ENCODE measurements around the gene SLFN12.
"Not testable (repeated sequence)": the region's sequence is repeated elsewhere in the genome, so short reads cannot be mapped to it uniquely, and the experiment has no call there.

Gene SLFN12

DNA sequence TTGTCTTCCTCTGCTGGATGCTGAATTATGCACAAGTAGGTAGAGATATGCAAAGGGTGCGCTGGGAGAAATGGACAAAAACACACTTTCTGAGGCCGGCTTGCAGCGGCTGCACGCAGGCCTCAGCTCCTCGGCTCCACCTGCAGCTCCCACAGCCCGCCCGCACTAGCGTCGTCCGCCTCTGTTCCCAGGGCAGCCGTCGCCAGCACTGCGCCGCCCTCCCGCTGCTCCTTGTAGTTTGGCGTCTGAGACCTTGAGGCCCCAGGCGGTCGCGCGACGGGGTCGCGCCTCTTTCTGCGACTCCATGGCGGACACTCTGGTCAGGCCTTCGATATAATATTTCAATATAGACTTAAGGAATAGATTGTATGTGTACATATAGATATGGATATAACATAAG is 24.8 kb downstream of the SLFN12 start:
- DNase-seq: no peak

DNA sequence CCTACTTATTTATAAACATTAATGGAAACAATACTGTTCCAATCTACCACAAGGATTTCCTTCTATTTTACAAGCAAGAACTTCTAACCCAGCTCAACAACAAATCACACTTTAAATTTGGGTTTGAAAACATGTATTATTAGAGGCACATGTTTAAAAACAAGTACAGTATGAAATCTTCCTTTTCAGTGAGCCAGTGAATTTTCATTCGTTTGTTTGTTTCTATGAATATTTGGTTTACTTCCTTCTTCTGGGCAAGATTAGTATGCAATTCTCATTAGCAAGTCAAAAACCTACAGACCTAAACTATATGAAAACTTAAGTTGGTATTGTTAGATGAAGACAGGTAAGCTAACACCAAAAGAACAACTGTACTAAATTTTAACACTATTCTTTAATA is 25.7 kb downstream of the SLFN12 start:
- no peak for DNase-seq

DNA sequence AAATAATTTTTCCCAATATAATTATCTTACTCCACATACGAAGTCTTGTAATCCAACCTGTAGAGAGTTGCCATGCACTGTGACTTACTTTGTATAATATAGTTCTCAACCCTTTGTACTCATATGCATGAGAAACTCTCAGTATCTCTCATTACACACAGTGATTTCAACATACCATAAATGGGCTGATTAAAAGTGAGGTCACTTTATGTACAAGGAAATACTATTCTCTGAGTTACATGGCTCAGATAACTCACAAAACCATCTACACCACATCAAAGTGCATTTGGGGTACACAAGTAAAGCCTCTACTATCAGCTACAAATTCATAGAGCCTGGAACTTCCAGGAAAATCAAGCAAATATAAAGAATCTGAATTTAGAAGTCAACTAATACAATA is 27.9 kb downstream of the SLFN12 start:
- no peak for DNase-seq

DNA sequence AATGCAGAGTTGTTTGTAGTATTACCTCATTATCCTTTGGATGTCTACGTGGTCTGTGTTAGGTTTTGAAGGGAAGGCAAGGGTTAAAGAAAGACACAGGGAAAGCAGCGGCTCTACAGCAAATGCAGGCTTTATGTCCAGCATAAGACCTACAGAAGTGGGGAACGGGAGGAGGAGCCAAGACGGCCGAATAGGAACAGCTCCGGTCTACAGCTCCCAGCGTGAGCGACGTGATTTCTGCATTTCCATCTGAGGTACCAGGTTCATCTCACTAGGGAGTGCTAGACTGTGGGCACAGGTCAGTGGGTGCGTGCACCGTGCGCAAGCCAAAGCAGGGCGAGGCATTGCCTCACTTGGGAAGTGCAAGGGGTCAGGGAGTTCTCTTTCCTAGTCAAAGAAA is 38.5 kb downstream of the SLFN12 start:
- DNase-seq: not testable (repeated sequence)

DNA sequence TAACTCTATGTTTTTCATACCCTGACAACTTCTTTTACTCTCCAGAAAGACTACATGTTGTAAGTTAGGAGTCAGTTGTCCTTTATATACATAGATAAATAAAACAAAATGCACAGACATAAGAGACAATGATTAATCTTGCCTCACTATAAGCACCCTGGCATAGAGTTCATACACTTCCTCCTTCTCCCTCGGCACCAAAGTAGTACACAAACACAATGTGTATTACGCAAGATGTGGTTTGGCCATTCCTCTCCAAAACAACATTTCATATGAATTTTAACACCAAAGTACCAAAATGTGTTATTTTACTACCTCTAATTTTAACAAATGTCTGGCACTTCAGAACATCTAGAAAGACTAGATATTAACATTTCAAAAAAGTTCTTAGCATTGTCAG is 41.6 kb downstream of the SLFN12 start:
- no peak for DNase-seq

DNA sequence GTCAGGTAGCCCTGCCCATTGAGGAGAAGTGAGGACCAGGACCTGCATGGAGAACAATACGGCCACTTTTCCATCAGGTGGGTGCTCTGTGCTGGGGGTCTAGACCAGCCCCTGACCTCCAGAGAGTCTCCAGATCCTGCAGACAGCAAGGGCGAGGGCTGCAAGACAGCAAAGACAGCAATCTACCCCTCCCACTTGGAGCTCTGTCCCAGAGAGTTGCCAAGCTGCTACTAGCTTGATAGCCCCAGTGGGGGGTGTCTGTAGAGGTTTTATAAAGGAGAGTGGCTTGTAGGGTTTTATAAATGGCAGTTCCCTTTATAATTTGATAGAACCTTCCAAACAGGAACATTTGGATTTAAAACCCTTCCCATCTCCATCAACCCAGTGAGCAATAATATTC is 42.1 kb downstream of the SLFN12 start:
- DNase-seq: no peak

DNA sequence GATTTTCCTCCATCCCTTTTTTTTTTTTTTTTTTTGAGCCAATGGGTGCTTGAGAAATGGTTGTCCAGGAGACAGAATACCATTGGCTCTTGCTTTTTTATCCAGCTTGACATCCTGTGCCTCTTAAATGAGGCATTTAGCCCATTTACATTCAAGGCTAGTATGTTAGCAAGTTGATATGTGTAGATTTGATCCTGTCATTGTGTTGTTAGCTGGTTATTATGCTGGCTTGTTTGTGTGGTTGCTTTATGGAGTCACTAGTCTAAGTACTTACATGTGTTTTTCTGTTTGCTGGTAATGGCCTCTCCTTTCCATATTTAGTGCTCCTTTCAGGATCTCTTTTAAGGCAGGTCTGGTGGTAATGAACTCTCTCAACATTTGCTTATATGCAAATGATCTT is 44.8 kb downstream of the SLFN12 start:
- DNase-seq: no peak

DNA sequence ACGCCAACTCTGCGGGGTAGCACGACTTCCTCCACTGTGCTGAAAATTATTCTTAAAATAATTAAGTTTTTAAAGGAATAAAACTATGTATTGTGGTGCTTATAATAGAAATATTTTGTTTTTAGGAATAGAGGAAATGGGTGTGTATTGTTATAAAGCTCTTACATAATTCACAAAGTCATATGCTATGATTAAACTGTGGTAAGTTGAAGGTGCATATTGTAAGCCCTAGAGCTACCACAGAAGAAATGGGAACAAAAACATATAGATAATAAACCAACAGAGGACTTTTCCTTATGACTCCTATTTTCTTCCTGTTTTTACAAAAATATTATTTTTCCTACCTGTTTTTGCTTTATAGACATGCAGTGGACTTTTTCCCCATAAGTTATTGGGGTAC is 54.6 kb downstream of the SLFN12 start:
- no peak for DNase-seq

DNA sequence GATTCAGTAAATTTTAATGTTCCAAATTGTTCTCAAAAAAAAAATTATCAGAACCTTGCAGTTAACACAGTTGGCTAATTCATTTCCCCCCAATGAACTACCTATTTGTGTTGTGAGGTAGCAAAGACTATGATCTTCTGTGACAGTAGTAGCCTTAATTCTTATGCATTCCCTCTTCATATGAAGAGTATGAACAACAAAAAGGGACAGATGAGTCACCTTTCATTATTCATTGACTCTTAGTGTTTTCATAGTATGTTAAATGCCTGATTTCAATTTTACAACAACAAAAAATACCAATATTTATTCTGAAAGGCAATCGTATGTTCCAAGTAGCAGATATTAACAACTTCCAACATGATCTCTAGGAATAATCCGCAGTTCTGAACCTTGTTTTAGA is 55.2 kb downstream of the SLFN12 start:
- no peak for DNase-seq

DNA sequence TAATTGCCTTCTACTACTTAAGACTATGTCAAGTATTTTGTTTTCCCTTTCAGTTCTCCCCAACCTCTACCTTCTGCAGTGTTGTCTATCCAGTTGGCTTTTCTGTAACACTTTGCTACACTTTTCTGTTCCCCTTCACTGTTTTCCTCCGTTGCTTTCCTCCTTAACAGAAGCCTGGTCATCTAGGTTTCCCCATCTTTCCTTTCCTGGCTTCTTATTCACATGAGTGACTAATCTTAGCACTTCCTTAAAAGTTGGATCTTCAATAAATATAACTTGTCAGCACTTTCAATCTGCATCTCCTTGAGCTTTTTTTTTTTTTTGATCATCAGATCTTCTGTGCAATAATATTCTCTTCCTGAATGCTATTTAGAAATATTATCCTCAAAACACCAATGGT is 56.1 kb downstream of the SLFN12 start:
- DNase-seq: no peak

DNA sequence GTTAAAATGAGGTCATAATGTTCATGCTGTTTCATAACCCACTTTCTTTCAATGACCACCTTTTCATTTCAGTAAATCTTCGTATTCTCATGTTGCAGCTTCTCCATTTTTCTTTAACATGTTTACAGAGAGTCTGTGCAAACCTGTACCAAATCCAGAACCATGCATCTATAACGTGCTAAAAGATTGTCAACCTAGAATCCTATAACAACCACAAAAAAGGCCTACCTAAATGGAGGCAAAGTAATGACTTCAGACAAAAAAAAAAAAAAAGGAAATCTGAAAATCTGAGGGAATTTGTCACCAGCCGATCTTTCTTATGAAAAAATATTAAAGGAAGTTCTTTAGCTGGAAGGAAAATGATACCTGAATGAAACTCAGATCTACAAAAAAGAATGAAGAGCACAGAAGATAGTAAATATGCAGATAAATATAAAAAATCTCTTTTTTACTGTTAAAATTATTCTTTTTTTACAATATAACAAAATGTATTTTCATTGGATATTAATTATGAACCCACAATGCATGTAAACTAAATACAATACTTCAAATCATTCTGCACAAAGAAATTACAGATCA is 57.4 kb downstream of the SLFN12 start:
- no peak for DNase-seq

DNA sequence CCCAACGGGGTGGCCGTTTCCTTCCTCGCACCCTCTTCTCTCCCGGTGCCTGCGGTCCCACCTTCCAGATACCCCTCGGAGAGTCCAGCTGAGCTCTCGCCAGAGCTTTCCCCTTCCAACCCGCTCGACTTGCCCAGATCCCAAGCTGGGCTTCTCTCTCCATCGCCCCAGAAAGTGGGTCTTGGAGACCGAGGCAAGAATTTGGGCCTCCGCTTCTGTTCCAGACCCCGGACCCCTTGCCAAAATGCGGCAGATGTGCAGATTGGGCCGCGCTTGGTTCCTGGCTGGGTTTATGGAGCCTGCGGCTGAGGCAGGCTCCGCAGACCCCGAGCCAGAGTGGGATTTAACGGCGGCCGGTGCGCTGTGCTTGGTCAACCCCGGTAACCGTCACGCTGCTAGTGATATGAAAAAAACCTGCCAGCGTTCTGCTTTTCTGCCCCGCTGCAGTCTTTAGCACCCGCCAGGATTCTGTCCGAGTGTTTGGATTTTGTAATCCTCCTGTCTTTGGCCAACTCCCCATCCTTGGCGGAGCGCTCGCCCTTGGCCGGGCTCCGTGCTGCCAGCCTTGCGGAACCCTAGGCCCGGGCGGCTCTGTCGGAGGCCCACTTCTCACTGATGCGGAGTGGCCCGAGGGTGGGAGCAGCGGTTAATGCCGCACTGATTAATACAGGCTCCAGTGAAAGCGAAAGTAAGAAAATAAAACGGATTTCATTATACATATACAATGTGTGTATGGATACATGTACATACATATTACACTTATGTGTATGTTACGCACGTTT is 58.1 kb downstream of the SLFN12 start:
- DNase-seq: peak; percentile 48

DNA sequence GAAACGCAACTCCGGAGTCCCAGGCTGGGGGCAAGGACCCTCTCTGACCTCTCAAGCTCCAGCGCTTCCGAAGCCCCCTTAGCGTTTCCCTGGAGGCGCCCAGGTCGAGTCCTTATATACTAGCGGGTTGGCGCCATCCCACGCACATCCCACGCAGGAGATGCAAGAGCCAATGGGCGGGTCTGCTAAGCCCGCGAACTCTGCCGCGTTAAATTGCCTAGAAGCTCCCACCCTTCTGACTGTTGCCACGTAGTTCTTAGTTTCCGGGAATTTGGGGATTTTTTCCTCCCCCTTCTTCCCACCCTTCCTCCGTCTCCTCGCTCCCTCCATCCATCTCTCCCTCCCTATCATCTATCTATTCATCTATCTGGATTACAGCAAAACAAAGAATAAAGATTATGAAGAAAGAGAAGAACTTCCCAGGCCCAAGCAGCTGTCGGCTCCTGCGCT is 58.7 kb downstream of the SLFN12 start, which contains the start of gene SLFN11:
Gene SLFN11, minus strand, starts transcription at position 88 of the 450 bp plus-strand sequence. CDS start 9,814 bp downstream, outside the sequence.
- DNase-seq: peak; percentile 83

DNA sequence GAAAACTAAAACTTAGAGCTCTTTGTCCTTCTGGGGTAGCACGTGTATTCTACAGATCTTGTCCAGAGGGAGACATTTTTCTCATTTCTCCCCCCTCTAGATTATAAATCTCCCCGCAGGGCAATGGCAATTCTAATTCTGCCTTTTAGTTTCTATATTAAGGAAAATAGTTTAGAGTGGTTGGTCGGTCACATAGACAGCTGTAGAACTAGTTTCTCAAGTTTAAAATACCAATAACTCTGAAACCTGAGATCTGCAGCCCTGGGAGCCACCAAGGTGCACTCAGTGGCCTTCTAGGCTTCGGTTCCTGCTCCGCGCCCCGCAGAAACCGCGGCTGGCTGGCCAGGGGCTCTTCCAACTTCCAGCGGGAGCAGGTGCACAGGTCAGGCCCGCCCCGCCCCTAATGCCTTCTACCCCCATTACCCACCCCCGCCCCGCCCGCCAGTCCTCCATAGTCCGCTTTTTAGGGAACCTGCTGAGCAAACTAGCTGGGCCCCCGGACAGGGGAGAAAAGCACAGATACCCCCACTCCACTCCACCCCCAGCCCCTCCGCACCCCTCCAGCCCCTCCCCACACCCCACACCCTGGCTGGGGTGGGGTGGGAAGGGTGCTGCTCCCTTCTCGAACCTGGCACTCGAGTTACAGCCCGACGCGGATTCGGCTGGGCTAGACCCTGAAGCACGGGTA is 59.3 kb downstream of the SLFN12 start:
- no peak for DNase-seq

DNA sequence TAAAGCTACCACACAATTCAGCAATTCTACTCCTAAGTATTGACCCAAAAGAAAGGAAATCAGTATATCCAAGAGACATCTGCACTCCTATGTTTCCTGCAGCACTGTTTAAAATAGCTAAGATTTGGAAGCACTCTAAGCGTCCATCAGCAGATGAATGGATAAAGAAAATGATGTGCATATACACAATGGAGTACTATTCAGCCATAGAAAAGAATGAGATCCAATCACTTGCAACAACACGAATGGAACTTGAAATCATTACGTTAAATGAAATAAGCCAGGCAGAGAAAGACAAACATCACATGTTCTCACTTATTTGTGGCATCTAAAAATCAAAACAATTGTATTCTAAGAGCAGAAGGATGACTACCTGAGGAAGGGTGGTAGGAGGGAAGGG is 60.4 kb downstream of the SLFN12 start:
- no peak for DNase-seq

DNA sequence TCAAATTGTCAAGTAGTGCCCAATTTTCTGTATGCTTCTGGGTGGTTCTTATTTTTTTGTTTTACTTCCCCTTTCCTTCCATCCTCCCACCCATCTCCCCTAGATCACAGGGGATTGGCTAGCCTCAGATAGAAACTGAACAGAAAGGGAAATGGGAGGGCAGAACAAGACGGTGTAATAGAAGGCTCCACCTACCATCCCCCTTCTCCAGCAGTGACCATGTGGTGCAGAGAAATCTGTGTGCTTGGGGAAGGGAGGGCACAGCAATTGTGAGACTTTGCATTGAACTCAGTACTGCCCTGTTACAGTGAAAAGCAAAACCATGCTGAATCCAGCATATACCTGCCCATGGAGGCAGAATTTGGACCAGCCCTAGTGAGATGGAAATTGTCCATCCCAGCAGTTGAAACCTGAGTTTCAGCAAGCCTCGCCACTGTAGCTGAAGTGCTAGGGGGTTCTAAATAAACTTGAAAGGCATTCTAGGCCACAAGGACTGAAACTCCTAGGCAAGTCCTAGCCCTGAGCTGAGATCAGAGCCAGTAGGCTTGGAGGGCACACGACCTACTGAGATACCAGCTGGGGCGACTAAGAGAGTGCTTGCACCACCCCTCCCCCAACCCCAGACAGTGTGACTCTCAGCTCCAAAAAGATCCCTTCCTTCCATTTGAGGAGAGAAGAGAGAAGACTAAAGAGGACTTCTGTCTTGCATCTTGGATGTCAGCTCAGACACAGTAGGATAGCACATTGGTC is 64.0 kb downstream of the SLFN12 start:
- DNase-seq: no peak

DNA sequence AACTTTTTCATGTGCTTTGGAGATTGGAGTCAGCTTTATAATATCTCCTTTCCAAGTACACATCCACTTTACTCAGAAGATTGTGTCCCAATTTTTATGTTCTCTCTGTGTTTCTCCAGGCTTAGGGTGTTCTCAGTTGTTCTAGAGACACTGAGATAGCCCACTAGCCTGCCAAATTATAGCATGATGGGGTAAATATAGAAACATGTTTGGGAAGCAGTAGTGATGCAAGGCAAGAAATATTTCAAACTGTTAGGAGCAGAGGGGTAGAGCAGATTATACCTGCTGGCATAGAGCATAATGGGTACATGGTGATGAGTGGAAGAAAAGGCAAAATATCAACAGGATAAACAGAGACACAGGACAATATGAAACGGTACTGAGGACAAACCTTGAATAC is 71.3 kb downstream of the SLFN12 start:
- DNase-seq: no peak

Measured in NCI-H1092 (cell line).